GM10847 (cell line): ENCODE measurements around the gene KIF12.

Experiments used
- POLR2A ChIP-seq: IDR thresholded peaks from 2 replicates; pipeline ENCODE4 v1.6.1; 2011; ENCODE audit not compliant: insufficient read length; ENCODE audit errors: extremely low read depth

KIF12 gene

GRCh38 chr9:114083666-114084065 is 15.4 kb downstream of the KIF12 start:
- TF ChIP-seq POLR2A = no peak

- TF ChIP-seq POLR2A = no peak
Measured at GRCh38 chr9:114082017-114082762, 16.9 kb downstream of the KIF12 start.

GRCh38 chr9:114081441-114082016 is 17.6 kb downstream of the KIF12 start:
- no peak for TF ChIP-seq POLR2A

GRCh38 chr9:114080773-114081440 is 18.2 kb downstream of the KIF12 start:
- no peak for TF ChIP-seq POLR2A

GRCh38 chr9:114080195-114080772 is 18.8 kb downstream of the KIF12 start:
- no peak for TF ChIP-seq POLR2A

GRCh38 chr9:114078781-114079156 is 20.3 kb downstream of the KIF12 start:
- no peak for TF ChIP-seq POLR2A

GRCh38 chr9:114078021-114078780 is 20.9 kb downstream of the KIF12 start, which contains the start of gene AMBP:
TSS of gene AMBP (minus strand) at chr9:114078300. CDS start at chr9:114078209, 91 bp downstream.
- TF ChIP-seq POLR2A = no peak

- TF ChIP-seq POLR2A = no peak
Measured at GRCh38 chr9:114077162-114077837, 21.8 kb downstream of the KIF12 start.

- TF ChIP-seq POLR2A = no peak
Measured at GRCh38 chr9:114076237-114077161, 22.6 kb downstream of the KIF12 start.

GRCh38 chr9:114075602-114076001 is 23.5 kb downstream of the KIF12 start:
- no peak for TF ChIP-seq POLR2A

- no peak for TF ChIP-seq POLR2A
Measured at GRCh38 chr9:114072184-114073140, 26.6 kb downstream of the KIF12 start.

GRCh38 chr9:114071197-114071795 is 27.8 kb downstream of the KIF12 start:
- TF ChIP-seq POLR2A = no peak
